Testis (tissue), 3 donors: ENCODE measurements around the gene SMARCD2. TPM values are rescaled to one million over a fixed set of nuclear protein-coding genes. Genes with fewer than 3 reads are reported as not detected.

Experiments
- DNase-seq: peaks from one replicate; pipeline ENCODE4 v3.0.0-alpha.2; 2019
- H3K27ac ChIP-seq, 2 donors: fragments of 200-600 bp; sonication (generic); one replicate each; pipeline ENCODE4 v1.5.1; 2019
- H3K27me3 ChIP-seq: fragments of 200-600 bp; sonication (generic); one replicate; pipeline ENCODE4 v1.5.1; 2019
- H3K36me3 ChIP-seq: fragments of 200-600 bp; sonication (generic); one replicate; pipeline ENCODE4 v1.5.1; 2017; ENCODE audit warnings: low read depth; ENCODE audit errors: missing control alignments
- H3K4me1 ChIP-seq: fragments of 200-600 bp; sonication (generic); one replicate; pipeline ENCODE4 v1.5.1; 2019
- H3K4me3 ChIP-seq, 2 donors: fragments of 200-600 bp; sonication (generic); one replicate each; pipeline ENCODE4 v1.5.1; 2017 to 2019
- H3K9me3 ChIP-seq: fragments of 200-600 bp; sonication (generic); one replicate; pipeline ENCODE4 v1.5.1; 2017
- CTCF ChIP-seq, 3 experiments: fragments of 450-650 bp in 2 of 3; fragments of 200-600 bp in 1 of 3; sonication (generic) in 1 of 3; IDR thresholded peaks; one replicate each; pipeline ENCODE4 v1.5.1; 2016 to 2019; ENCODE audit warnings: antibody characterized with exemption in 3 of 3, mild to moderate bottlenecking in 2 of 3, moderate library complexity in 1 of 3
- POLR2A ChIP-seq: fragments of 450-650 bp; IDR thresholded peaks from one replicate; pipeline ENCODE4 v1.6.1; 2017; ENCODE audit warnings: antibody characterized with exemption, mild to moderate bottlenecking, moderate library complexity
- WGBS, 2 donors: methylation state at CpG; one replicate each; pipeline ENCODE4 v1.1.5; 2018; 5-methylcytosine and 5-hydroxymethylcytosine counted together
- intact Hi-C: fragments of 100-400 bp; cut with DNase I; formaldehyde crosslinking; loops from one replicate; pipeline ENCODE4 v1.15.1; 2023; ENCODE audit warnings: low total_unique reads
- polyA plus RNA-seq: library from polyadenylated mRNA; stranded (reverse); fragments of 350-450 nt; fragmentation: Illumina TruSeq; extraction: RNeasy Lipid Tissue Mini Kit (QIAGEN cat#74804); gene quantifications from one replicate; pipeline ENCODE4 v1.2.3, GENCODE V29; 2014; ENCODE audit warnings: low read depth, low replicate concordance; ENCODE audit not compliant: insufficient read depth
- total RNA-seq, 2 donors: library from RNA; depleted of rRNA; stranded (reverse); fragments of >200 nt; gene quantifications; one replicate each; pipeline ENCODE4 v1.2.3, GENCODE V29; 2016

The SMARCD2 gene
- total and polyA plus RNA-seq, 3 donors from 2014 or later = 95.2 to 122 (median 121) TPM

DNA sequence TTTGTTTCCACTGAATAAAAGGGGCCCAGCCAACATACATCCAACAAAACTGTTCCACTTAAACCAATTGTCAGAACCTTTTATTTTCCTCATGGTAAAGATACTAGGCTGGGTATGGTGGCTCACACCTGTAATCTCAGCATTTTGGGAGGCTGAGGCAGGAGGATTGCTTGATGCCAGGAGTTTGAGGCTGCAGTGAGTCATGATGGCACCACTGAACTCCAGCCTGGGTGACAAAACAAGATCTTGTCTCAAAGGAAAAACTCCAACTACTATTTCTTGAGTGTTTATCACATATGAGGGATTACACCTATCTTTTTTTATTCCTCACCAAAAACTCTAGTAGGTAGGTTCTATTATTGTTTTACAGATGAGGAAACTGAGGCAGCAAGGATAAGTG is 19.9 kb downstream of the SMARCD2 start:
- no peaks in the 10 kb centered on the region for H3K27me3 ChIP-seq
- no peaks in the 10 kb centered on the region for H3K4me1 ChIP-seq
- intact Hi-C loops = loop anchor here (10.0 kb wide), 1 partner anchor 48 kb away; the partner anchor contains the start of genes CCDC47 and DDX42
- no peak overlapping the region for H3K27ac ChIP-seq
- TF ChIP-seq POLR2A (no peak), CTCF (IDR thresholded peaks at IDR 0.05) (no peak)
- no peak overlapping the region for H3K4me3 ChIP-seq
- no peak for DNase-seq
- H3K9me3 ChIP-seq = no peaks in the 10 kb centered on the region
- no peaks in the 10 kb centered on the region for H3K36me3 ChIP-seq

- no peaks in the 10 kb centered on the region for H3K4me1 ChIP-seq
- no peak for TF ChIP-seq CTCF (IDR thresholded peaks at IDR 0.05)
- no peak for TF ChIP-seq POLR2A
- H3K9me3 ChIP-seq = no peaks in the 10 kb centered on the region
- 76 to 90% methylated on average over 6 of the region's 6 CpGs for WGBS, 2 donors
- no peak for DNase-seq
- H3K36me3 ChIP-seq = no peaks in the 10 kb centered on the region
- H3K4me3 ChIP-seq = no peak overlapping the region
- H3K27ac ChIP-seq = no peak overlapping the region
- intact Hi-C loops = loop anchor here (10.0 kb wide), 1 partner anchor 47 kb away; the partner anchor contains the start of genes CCDC47 and DDX42
- no peaks in the 10 kb centered on the region for H3K27me3 ChIP-seq
These were observed 20.7 kb downstream of the SMARCD2 start for GRCh38 chr17:63821804-63822203.

DNA sequence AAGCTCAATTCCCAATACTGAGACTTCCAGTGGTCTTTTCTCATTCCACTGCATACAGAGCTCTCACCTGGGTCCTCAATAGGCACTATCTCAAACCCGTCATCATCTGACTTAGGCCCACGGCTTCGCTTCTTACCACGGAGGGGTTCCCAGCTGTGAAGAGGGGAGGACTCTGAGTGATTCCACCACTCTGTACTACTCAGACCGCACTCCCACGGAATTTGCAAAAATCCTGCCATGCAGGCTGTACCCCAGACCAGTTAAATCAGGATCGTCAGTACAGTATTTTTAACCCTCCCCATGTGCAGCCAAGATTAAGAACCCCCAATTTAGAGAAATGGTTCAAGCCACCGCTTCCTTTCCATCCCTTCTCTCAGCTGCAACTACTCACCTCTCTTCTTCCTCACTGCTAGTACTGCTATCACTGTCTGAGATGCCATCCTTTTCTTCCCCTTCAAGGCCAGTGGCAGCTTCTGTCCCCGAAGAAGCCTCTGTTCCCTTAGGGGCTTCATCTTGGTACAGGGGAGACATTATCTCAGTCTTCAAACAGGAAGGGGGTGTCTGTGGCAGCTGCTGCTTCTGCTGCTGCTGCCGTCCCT is 21.4 kb downstream of the SMARCD2 start:
- H3K36me3 ChIP-seq = no peaks in the 10 kb centered on the region
- TF ChIP-seq CTCF (IDR thresholded peaks at IDR 0.05) (no peak), POLR2A (no peak)

DNA sequence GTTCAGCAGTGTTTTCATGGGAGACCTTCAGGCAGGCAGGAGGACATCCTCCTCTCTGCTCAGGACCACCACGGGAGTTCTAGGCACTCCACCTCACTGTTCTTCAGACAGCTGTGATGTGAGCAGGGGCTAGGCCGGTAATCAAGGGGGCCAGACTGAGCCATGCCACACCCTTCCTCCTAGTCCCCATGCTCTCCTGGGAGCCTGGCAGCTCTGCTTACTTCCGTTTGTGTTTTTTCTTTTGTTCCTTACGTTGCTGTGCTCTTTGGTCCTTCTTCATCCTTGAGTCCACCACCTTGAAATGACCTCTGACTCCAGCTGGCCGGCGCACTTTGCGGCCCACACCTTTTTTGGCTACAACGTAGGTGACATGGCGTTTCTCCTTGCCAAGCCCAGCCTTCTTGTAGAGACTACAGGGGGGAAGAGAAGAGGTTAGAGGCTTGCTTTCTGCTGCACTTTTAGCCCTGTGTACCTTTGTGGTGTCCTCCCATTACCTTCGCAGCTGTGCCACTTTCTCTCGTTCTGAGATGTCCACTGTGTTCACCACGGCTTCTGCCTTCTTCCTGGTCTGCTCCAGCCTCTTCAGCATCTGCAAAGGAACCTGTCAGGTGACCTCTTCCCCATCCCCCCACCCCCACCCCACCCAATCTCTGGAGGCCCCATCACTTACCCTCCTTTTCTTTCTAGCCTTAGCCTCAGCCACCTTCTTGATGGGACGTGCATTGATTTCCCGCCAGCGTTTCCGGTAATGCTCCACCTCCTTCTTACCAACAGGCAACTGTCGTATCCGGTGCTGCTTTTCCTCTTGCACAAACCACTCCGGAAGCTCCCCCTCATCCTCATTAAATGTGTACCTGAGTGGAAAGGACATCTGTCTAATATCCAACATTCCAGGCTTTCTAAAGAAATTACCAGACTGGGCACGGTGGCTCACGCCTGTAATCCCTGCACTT is 22.6 kb downstream of the SMARCD2 start:
- H3K36me3 ChIP-seq = no peaks in the 10 kb centered on the region
- 71 to 74% methylated on average over 21 of the region's 21 CpGs for WGBS, 2 donors
- no peak overlapping the region for H3K27ac ChIP-seq
- intact Hi-C loops = loop anchor here (10.0 kb wide), 2 partner anchors 45 to 195 kb away; partner anchors contain the start of genes CCDC47, DDX42 and MAP3K3
- H3K4me3 ChIP-seq = no peak overlapping the region
- no peak for TF ChIP-seq CTCF (IDR thresholded peaks at IDR 0.05)
- no peak for TF ChIP-seq POLR2A
- no peak for DNase-seq
- no peaks in the 10 kb centered on the region for H3K4me1 ChIP-seq
- H3K9me3 ChIP-seq = no peaks in the 10 kb centered on the region
- H3K27me3 ChIP-seq = no peaks in the 10 kb centered on the region

More for the DNA sequence above, 21.4 kb downstream of the SMARCD2 start:
- Histone ChIP-seq H3K4me1 (no peaks in the 10 kb centered on the region), H3K27ac (no peak overlapping the region), H3K27me3 (no peaks in the 10 kb centered on the region), H3K4me3 (no peak overlapping the region), H3K9me3 (no peaks in the 10 kb centered on the region)
- 78 to 86% methylated on average over 8 to 10 of the region's 10 CpGs for WGBS, 2 donors
- DNase-seq = no peak
- intact Hi-C loops = loop anchor here (10.0 kb wide), 1 partner anchor 46 kb away; the partner anchor contains the start of genes CCDC47 and DDX42
